Activated CD4-positive, alpha-beta memory T cell treated with anti-CD3 and anti-CD28 coated beads, Interleukin-2, amount 10 ng/mL, durations not matched to agents 7 days and 5 days (primary cell): ENCODE results near the gene SHB. TPM values are rescaled to one million over a fixed set of nuclear protein-coding genes. Genes with fewer than 3 reads are reported as not detected.

Experiments
- CTCF ChIA-PET: fragments of 350-600 bp; sonication (Branson Sonifier 250); formaldehyde crosslinking; loops from one replicate; lab custom pipeline; 2021; ENCODE audit warnings: antibody characterized with exemption, inconsistent platforms; lab: Charles Lee
- POLR2A ChIA-PET: fragments of 350-600 bp; sonication (Branson Sonifier 250); formaldehyde crosslinking; loops from one replicate; lab custom pipeline; 2021; ENCODE audit warnings: antibody characterized with exemption; lab: Charles Lee
- DNase-seq: peaks from one replicate; pipeline ENCODE4 v3.0.0-alpha.2; 2020
- H3K27ac Mint-ChIP-seq: one replicate; pipeline ENCODE4 v1.8.0; 2021; ENCODE audit warnings: mild to moderate bottlenecking, mixed read lengths
- H3K27me3 Mint-ChIP-seq: one replicate; pipeline ENCODE4 v1.8.0; 2021; ENCODE audit warnings: mixed read lengths
- H3K36me3 Mint-ChIP-seq: one replicate; pipeline ENCODE4 v1.8.0; 2021; ENCODE audit warnings: low read depth, mixed read lengths
- H3K4me1 Mint-ChIP-seq: one replicate; pipeline ENCODE4 v1.8.0; 2021; ENCODE audit warnings: mixed read lengths
- H3K4me3 Mint-ChIP-seq: one replicate; pipeline ENCODE4 v1.8.0; 2021; ENCODE audit warnings: mild to moderate bottlenecking, mixed read lengths
- H3K9me3 Mint-ChIP-seq: one replicate; pipeline ENCODE4 v1.8.0; 2021; ENCODE audit warnings: mixed read lengths
- total RNA-seq, 2 experiments: library from RNA; stranded (reverse); gene quantifications; one replicate each; pipeline ENCODE4 v1.2.3, GENCODE V29; 2021

Gene SHB
- total RNA-seq, 2 experiments from 2014 or later: 0.93 to 1.0 TPM

- Mint-ChIP-seq H3K4me1 (peaks cover 2% of the 10 kb centered on the region), H3K4me3 (no peak overlapping the region), H3K27ac (no peak overlapping the region), H3K36me3 (no peaks in the 10 kb centered on the region), H3K27me3 (no peaks in the 10 kb centered on the region), H3K9me3 (no peaks in the 10 kb centered on the region)
- DNase-seq: no peak
- ChIA-PET CTCF (no interaction called here), POLR2A (no interaction called here)
Observed at GRCh38 chr9:37919246-37919955, 149.6 kb downstream of the SHB start.

- Mint-ChIP-seq H3K27me3 (no peaks in the 10 kb centered on the region), H3K4me1 (peaks cover 2% of the 10 kb centered on the region), H3K9me3 (no peaks in the 10 kb centered on the region), H3K27ac (no peak overlapping the region), H3K36me3 (no peaks in the 10 kb centered on the region), H3K4me3 (no peak overlapping the region)
- ChIA-PET CTCF (no interaction called here), POLR2A (no interaction called here)
- no peak for DNase-seq
Observed at GRCh38 chr9:37918665-37919170, 150.3 kb downstream of the SHB start.

- Mint-ChIP-seq H3K36me3 (no peaks in the 10 kb centered on the region), H3K9me3 (no peaks in the 10 kb centered on the region), H3K27me3 (no peaks in the 10 kb centered on the region), H3K27ac (no peak overlapping the region), H3K4me3 (no peak overlapping the region), H3K4me1 (peaks cover 5% of the 10 kb centered on the region)
- ChIA-PET POLR2A (no interaction called here), CTCF (interaction anchor here (1.5 kb wide), 1 partner anchor 170 kb away, joined by 8 read pairs; no protein-coding TSS in a partner anchor)
- no peak for DNase-seq
Observed at GRCh38 chr9:37917801-37918664, 151.0 kb downstream of the SHB start.

GRCh38 chr9:37917313-37917731 lies 151.7 kb downstream of the SHB start:
- Mint-ChIP-seq H3K4me1 (peaks cover 5% of the 10 kb centered on the region), H3K4me3 (no peak overlapping the region), H3K27me3 (no peaks in the 10 kb centered on the region), H3K36me3 (no peaks in the 10 kb centered on the region), H3K9me3 (no peaks in the 10 kb centered on the region), H3K27ac (no peak overlapping the region)
- CTCF ChIA-PET: interaction anchor here (1.0 to 1.5 kb wide), 2 partner anchors 171 to 243 kb away, joined by 3 to 8 read pairs; no protein-coding TSS in a partner anchor
- DNase-seq: no peak
- POLR2A ChIA-PET: no interaction called here

- POLR2A ChIA-PET: no interaction called here
Observed at GRCh38 chr9:37916471-37917312, 152.3 kb downstream of the SHB start.

GRCh38 chr9:37915911-37916470 lies 153.0 kb downstream of the SHB start:
- no peaks in the 10 kb centered on the region for H3K9me3 Mint-ChIP-seq
- POLR2A ChIA-PET: no interaction called here

More at GRCh38 chr9:37916471-37917312, 152.3 kb downstream of the SHB start:
- no peak overlapping the region for H3K27ac Mint-ChIP-seq
- H3K4me3 Mint-ChIP-seq: no peak overlapping the region
- CTCF ChIA-PET: interaction anchor here (0.7 to 1.5 kb wide), 4 partner anchors 116 to 244 kb away, joined by 3 to 8 read pairs (median 4); no protein-coding TSS in a partner anchor
- peaks cover 5% of the 10 kb centered on the region for H3K4me1 Mint-ChIP-seq
- H3K9me3 Mint-ChIP-seq: no peaks in the 10 kb centered on the region
- DNase-seq: no peak
- no peaks in the 10 kb centered on the region for H3K36me3 Mint-ChIP-seq
- H3K27me3 Mint-ChIP-seq: no peaks in the 10 kb centered on the region

GRCh38 chr9:37914701-37915358 lies 154.2 kb downstream of the SHB start:
- CTCF ChIA-PET: interaction anchor here (0.7 to 4.8 kb wide), 11 partner anchors 30 to 517 kb away, joined by 3 to 44 read pairs (median 6); partner anchors contain the start of gene SHB

More at GRCh38 chr9:37915911-37916470, 153.0 kb downstream of the SHB start:
- no peak for DNase-seq
- H3K4me1 Mint-ChIP-seq: peaks cover 5% of the 10 kb centered on the region
- no peak overlapping the region for H3K4me3 Mint-ChIP-seq
- H3K36me3 Mint-ChIP-seq: no peaks in the 10 kb centered on the region
- H3K27ac Mint-ChIP-seq: no peak overlapping the region
- no peaks in the 10 kb centered on the region for H3K27me3 Mint-ChIP-seq
- CTCF ChIA-PET: interaction anchor here (0.7 to 4.8 kb wide), 7 partner anchors 151 to 245 kb away, joined by 3 to 44 read pairs (median 4); partner anchors contain the start of gene SHB

GRCh38 chr9:37914154-37914551 lies 154.9 kb downstream of the SHB start:
- POLR2A ChIA-PET: interaction anchor here (1.6 kb wide), 1 partner anchor 11 kb away, joined by 6 read pairs; the partner anchor contains the start of gene SLC25A51
- CTCF ChIA-PET: interaction anchor here (0.6 to 4.8 kb wide), 35 partner anchors 9 to 519 kb away, joined by 3 to 44 read pairs (median 4); partner anchors contain the start of gene SHB
- Mint-ChIP-seq H3K9me3 (no peaks in the 10 kb centered on the region), H3K4me1 (peaks cover 5% of the 10 kb centered on the region), H3K4me3 (no peak overlapping the region), H3K27me3 (no peaks in the 10 kb centered on the region), H3K27ac (no peak overlapping the region), H3K36me3 (no peaks in the 10 kb centered on the region)
- no peak for DNase-seq

More at GRCh38 chr9:37914701-37915358, 154.2 kb downstream of the SHB start:
- Mint-ChIP-seq H3K27ac (no peak overlapping the region), H3K36me3 (no peaks in the 10 kb centered on the region), H3K27me3 (no peaks in the 10 kb centered on the region), H3K4me3 (no peak overlapping the region), H3K4me1 (peaks cover 5% of the 10 kb centered on the region), H3K9me3 (no peaks in the 10 kb centered on the region)
- no peak for DNase-seq
- POLR2A ChIA-PET: interaction anchor here (1.6 kb wide), 1 partner anchor 12 kb away, joined by 6 read pairs; the partner anchor contains the start of gene SLC25A51

- no peaks in the 10 kb centered on the region for H3K27me3 Mint-ChIP-seq
- H3K36me3 Mint-ChIP-seq: no peaks in the 10 kb centered on the region
- no peak overlapping the region for H3K4me3 Mint-ChIP-seq
- DNase-seq: peak; percentile 83
- H3K4me1 Mint-ChIP-seq: peaks cover 7% of the 10 kb centered on the region
- POLR2A ChIA-PET: interaction anchor here (1.3 to 1.6 kb wide), 2 partner anchors 10 to 147 kb away, joined by 3 to 6 read pairs; partner anchors contain the start of gene SLC25A51
- H3K9me3 Mint-ChIP-seq: no peaks in the 10 kb centered on the region
- H3K27ac Mint-ChIP-seq: no peak overlapping the region
- CTCF ChIA-PET: interaction anchor here (0.6 to 4.8 kb wide), 37 partner anchors 9 to 587 kb away, joined by 3 to 44 read pairs (median 3); partner anchors contain the start of gene SHB
Observed at GRCh38 chr9:37913480-37914153, 155.4 kb downstream of the SHB start.

- H3K36me3 Mint-ChIP-seq: no peaks in the 10 kb centered on the region
- DNase-seq: no peak
- no peak overlapping the region for H3K4me3 Mint-ChIP-seq
- H3K4me1 Mint-ChIP-seq: peaks cover 5% of the 10 kb centered on the region
- H3K27ac Mint-ChIP-seq: no peak overlapping the region
- H3K27me3 Mint-ChIP-seq: peaks cover under 1% of the 10 kb centered on the region
- no peaks in the 10 kb centered on the region for H3K9me3 Mint-ChIP-seq
- ChIA-PET POLR2A (interaction anchor here (0.9 kb wide), 1 partner anchor 158 kb away, joined by 3 read pairs; the partner anchor contains the start of gene SHB), CTCF (interaction anchor here (0.8 to 4.8 kb wide), 6 partner anchors 9 to 352 kb away, joined by 3 to 44 read pairs (median 9); no protein-coding TSS in a partner anchor)
Observed at GRCh38 chr9:37911271-37911681, 157.8 kb downstream of the SHB start.
